GM12878 (cell line): ENCODE measurements around the gene CNTN2.

Experiments
- CEBPZ ChIP-seq: fragments of 150-350 bp; IDR thresholded peaks from 2 replicates; pipeline ENCODE4 v1.6.1; 2016; ENCODE audit warnings: low read depth, low read length
- CREB1 ChIP-seq: IDR thresholded peaks from 2 replicates; pipeline ENCODE4 v1.6.1; 2012; ENCODE audit warnings: low read depth, mild to moderate bottlenecking, inconsistent platforms
- CTCF ChIP-seq, 3 experiments: IDR thresholded peaks in 2 of 3; conservative IDR thresholded peaks in 1 of 3; 2 replicates each; pipeline ENCODE4 v1.5.1; 2011; ENCODE audit warnings: low read depth in 3 of 3, low read length in 3 of 3, mild to moderate bottlenecking in 3 of 3, control low read depth in 2 of 3, moderate library complexity in 2 of 3, inconsistent platforms in 1 of 3, mixed read lengths in 1 of 3; ENCODE audit not compliant: control insufficient read depth in 2 of 3, insufficient read depth in 1 of 3; ENCODE audit errors: extremely low read depth in 1 of 3
- DPF2 ChIP-seq: fragments of 450-650 bp; IDR thresholded peaks from 2 replicates; pipeline ENCODE4 v1.6.1; 2017; ENCODE audit warnings: mild to moderate bottlenecking
- ELK1 ChIP-seq: IDR thresholded peaks from 2 replicates; pipeline ENCODE4 v1.6.1; 2012; ENCODE audit warnings: low read depth, low read length, improper control_type of control experiment
- EZH2 ChIP-seq: IDR thresholded peaks from 2 replicates; pipeline ENCODE4 v1.6.1; 2012; ENCODE audit warnings: low read depth, mild to moderate bottlenecking, control low read depth, inconsistent platforms, low read length, borderline replicate concordance; ENCODE audit not compliant: control insufficient read depth
- GABPA ChIP-seq: IDR thresholded peaks from 2 replicates; pipeline ENCODE4 v1.6.1; 2014; ENCODE audit warnings: antibody characterized with exemption, low read depth, mild to moderate bottlenecking, inconsistent platforms
- MAX ChIP-seq: IDR thresholded peaks from 2 replicates; pipeline ENCODE4 v1.6.1; 2012; ENCODE audit warnings: low read depth, low read length, improper control_type of control experiment
- SMAD1 ChIP-seq: fragments of 450-650 bp; IDR thresholded peaks from 2 replicates; pipeline ENCODE4 v1.6.1; 2018; ENCODE audit warnings: mild to moderate bottlenecking, low read depth; ENCODE audit not compliant: partially characterized antibody
- SMAD5 ChIP-seq: IDR thresholded peaks from 2 replicates; pipeline ENCODE4 v1.6.1; 2016; ENCODE audit warnings: antibody characterized with exemption, low read depth
- SPI1 ChIP-seq: IDR thresholded peaks from 2 replicates; pipeline ENCODE4 v1.6.1; 2011; ENCODE audit warnings: low read depth, mild to moderate bottlenecking, low read length, moderate library complexity, borderline replicate concordance; ENCODE audit not compliant: insufficient read depth
- SUPT20H ChIP-seq: IDR thresholded peaks from 2 replicates; pipeline ENCODE4 v1.6.1; 2011; ENCODE audit warnings: low read depth, mild to moderate bottlenecking, low read length, moderate library complexity, borderline replicate concordance; ENCODE audit not compliant: control insufficient read depth
- ZNF384 ChIP-seq: IDR thresholded peaks from 2 replicates; pipeline ENCODE4 v1.6.1; 2012; ENCODE audit warnings: low read depth, mild to moderate bottlenecking, low read length, improper control_type of control experiment, borderline replicate concordance

- TF ChIP-seq CTCF (IDR thresholded peaks at IDR 0.05 in 2 of 3, conservative IDR thresholded peaks at IDR 0.05 in 1 of 3; ENCODE audit: control insufficient read depth in 2 of 3, extremely low read depth in 1 of 3, insufficient read depth in 1 of 3, low read depth in 3 of 3, low read length in 3 of 3) (no peak), DPF2 (no peak), CEBPZ (no peak), MAX (no peak), CREB1 (no peak), GABPA (no peak), SPI1 (no peak), ELK1 (no peak), SMAD5 (no peak), SUPT20H (no peak), SMAD1 (no peak), EZH2 (no peak), ZNF384 (no peak)
These were observed 24.6 kb upstream of the CNTN2 start for GRCh38 chr1:205018381-205018780.
